H1 (cell line): Measurements from ENCODE around the gene CACNA1G.

Experiments used
- CTCF ChIP-seq, 3 experiments: IDR thresholded peaks; 1 replicate in 2 of 3; 2 replicates in 1 of 3; pipeline versions ENCODE4 v1.5.1 to v1.6.1; 2011; ENCODE audit warnings: low read length in 3 of 3, mild to moderate bottlenecking in 3 of 3, inconsistent platforms in 2 of 3, low read depth in 1 of 3, moderate library complexity in 1 of 3; ENCODE audit not compliant: insufficient read depth in 1 of 3; ENCODE audit errors: control extremely low read depth in 1 of 3
- EGR1 ChIP-seq: IDR thresholded peaks from 2 replicates; pipeline ENCODE4 v1.6.1; 2011; ENCODE audit warnings: low read depth, low read length, borderline replicate concordance
- EP300 ChIP-seq, 2 experiments: IDR thresholded peaks; 1 replicate in 1 of 2; 2 replicates in 1 of 2; pipeline ENCODE4 v1.6.1; 2011 to 2012; ENCODE audit warnings: low read depth in 2 of 2, low read length in 2 of 2, mild to moderate bottlenecking in 2 of 2, borderline replicate concordance in 1 of 2, inconsistent platforms in 1 of 2, moderate library complexity in 1 of 2
- EZH2 ChIP-seq: fragments of 200-600 bp; sonication (generic); IDR thresholded peaks from 2 replicates; pipeline ENCODE4 v1.7.1; 2012; ENCODE audit warnings: low read depth, mild to moderate bottlenecking, moderate library complexity, low read length, inconsistent platforms; ENCODE audit not compliant: severe bottlenecking
- GABPA ChIP-seq: IDR thresholded peaks from 2 replicates; pipeline ENCODE4 v1.6.1; 2011; ENCODE audit warnings: mild to moderate bottlenecking, low read length, moderate library complexity, borderline replicate concordance; ENCODE audit not compliant: insufficient read depth
- POLR2A ChIP-seq, 2 experiments: IDR thresholded peaks; 1 replicate in 1 of 2; 2 replicates in 1 of 2; pipeline ENCODE4 v1.6.1; 2011; ENCODE audit warnings: low read depth in 2 of 2, low read length in 2 of 2, mild to moderate bottlenecking in 2 of 2; ENCODE audit errors: control extremely low read depth in 1 of 2
- YY1 ChIP-seq: IDR thresholded peaks from 2 replicates; pipeline ENCODE4 v1.6.1; 2011; ENCODE audit warnings: low read depth, mild to moderate bottlenecking, low read length

DNA sequence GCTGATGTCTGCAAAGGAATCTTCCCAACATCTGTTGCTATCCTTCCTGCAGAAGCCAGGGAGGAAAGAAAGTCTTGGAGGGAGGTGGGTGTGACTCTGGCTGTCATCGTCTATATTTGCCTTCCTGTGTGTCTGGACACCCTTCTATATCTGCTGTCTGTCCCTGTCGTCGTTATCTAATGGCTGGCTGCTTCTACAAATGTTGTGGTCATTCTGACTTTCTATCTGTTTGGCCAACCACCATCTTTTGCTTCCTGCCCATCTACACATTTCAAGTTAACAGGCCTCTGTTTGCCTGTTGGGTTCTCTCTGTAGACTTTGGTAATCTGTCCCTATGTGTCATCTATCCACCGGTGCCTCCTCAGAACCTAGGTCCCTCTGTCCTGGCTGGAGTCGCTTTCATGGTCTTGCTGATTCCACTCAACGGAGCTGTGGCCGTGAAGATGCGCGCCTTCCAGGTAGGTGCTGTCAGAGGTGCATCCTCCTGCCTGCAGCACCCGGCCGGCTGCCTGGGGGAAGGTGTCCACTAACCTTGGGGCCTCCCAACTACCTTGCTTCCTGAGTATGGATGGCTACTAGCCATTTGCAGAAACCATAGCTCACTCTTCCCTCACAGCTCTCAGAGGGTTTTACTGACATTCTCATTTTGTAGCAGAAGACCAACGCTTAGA is 104.4 kb downstream of the CACNA1G start:
- TF ChIP-seq EGR1 (no peak), POLR2A (IDR thresholded peaks at IDR 0.05; ENCODE audit: control extremely low read depth in 1 of 2, low read depth in 2 of 2, low read length in 2 of 2) (no peak), CTCF (IDR thresholded peaks at IDR 0.05; ENCODE audit: control extremely low read depth in 1 of 3, insufficient read depth in 1 of 3, low read depth in 1 of 3, low read length in 3 of 3) (no peak), EZH2 (no peak), GABPA (no peak), EP300 (IDR thresholded peaks at IDR 0.05; ENCODE audit: borderline replicate concordance in 1 of 2, low read depth in 2 of 2, low read length in 2 of 2) (no peak), YY1 (no peak)
